ENCODE data around the gene DEPDC1. TPM values are rescaled to one million over a fixed set of nuclear protein-coding genes. Genes with fewer than 3 reads are reported as not detected.
"Not testable (repeated sequence)": the region's sequence is repeated elsewhere in the genome, so short reads cannot be mapped to it uniquely, and the experiment has no call there.

The DEPDC1 gene
- polyA plus RNA-seq, 3 donors: 0.04 to 0.11 (median 0.07) TPM

- no peak overlapping the region for H3K27ac ChIP-seq (ENCODE audit: low read depth, low read length)
- 93 to 100% (median 99%) methylated on average over 1 of the region's 1 CpG for WGBS, 3 donors
These were observed 12.3 kb downstream of the DEPDC1 start for GRCh38 chr1:68484618-68485017.

GRCh38 chr1:68481041-68481440, 15.8 kb downstream of the DEPDC1 start:
- no peak overlapping the region for H3K27ac ChIP-seq (ENCODE audit: low read depth, low read length)
- 87 to 100% (median 91%) methylated on average over 3 of the region's 3 CpGs for WGBS, 3 donors

GRCh38 chr1:68479501-68479900, 17.4 kb downstream of the DEPDC1 start:
- no peak overlapping the region for H3K27ac ChIP-seq (ENCODE audit: low read depth, low read length)
- 98 to 100% (median 98%) methylated on average over 2 of the region's 2 CpGs for WGBS, 3 donors

GRCh38 chr1:68478662-68479061, 18.2 kb downstream of the DEPDC1 start:
- H3K27ac ChIP-seq (ENCODE audit: low read depth, low read length): no peak overlapping the region
- WGBS, 3 donors: 94 to 98% (median 96%) methylated on average over 2 of the region's 2 CpGs

GRCh38 chr1:68476626-68477025, 20.3 kb downstream of the DEPDC1 start:
- WGBS, 3 donors: 63 to 69% (median 65%) methylated on average over 2 of the region's 2 CpGs
- H3K27ac ChIP-seq (ENCODE audit: low read depth, low read length): not testable (repeated sequence)

- no peak overlapping the region for H3K27ac ChIP-seq (ENCODE audit: low read depth, low read length)
These were observed 23.8 kb downstream of the DEPDC1 start for GRCh38 chr1:68473060-68473459.

GRCh38 chr1:68470388-68470970, 26.4 kb downstream of the DEPDC1 start:
- WGBS, 3 donors: 80 to 82% (median 81%) methylated on average over 2 of the region's 2 CpGs
- H3K27ac ChIP-seq (ENCODE audit: low read depth, low read length): no peak overlapping the region

GRCh38 chr1:68464891-68465290, 32.0 kb downstream of the DEPDC1 start:
- no peak overlapping the region for H3K27ac ChIP-seq (ENCODE audit: low read depth, low read length)
- 56 to 70% (median 63%) methylated on average over 6 of the region's 6 CpGs for WGBS, 3 donors

- 74 to 85% (median 75%) methylated on average over 4 of the region's 4 CpGs for WGBS, 3 donors
- H3K27ac ChIP-seq (ENCODE audit: low read depth, low read length): no peak overlapping the region
These were observed 35.9 kb downstream of the DEPDC1 start for GRCh38 chr1:68460935-68461334.

GRCh38 chr1:68459796-68460195, 37.1 kb downstream of the DEPDC1 start:
- H3K27ac ChIP-seq (ENCODE audit: low read depth, low read length): no peak overlapping the region
- WGBS, 3 donors: 80 to 100% (median 94%) methylated on average over 1 of the region's 1 CpG

GRCh38 chr1:68459091-68459490, 37.8 kb downstream of the DEPDC1 start:
- H3K27ac ChIP-seq (ENCODE audit: low read depth, low read length): no peak overlapping the region
- 57 to 90% (median 85%) methylated on average over 2 of the region's 2 CpGs for whole genome bisulfite sequencing, 3 donors

GRCh38 chr1:68456202-68456601, 40.7 kb downstream of the DEPDC1 start:
- 84 to 92% (median 86%) methylated on average over 1 of the region's 1 CpG for WGBS, 3 donors
- no peak overlapping the region for H3K27ac ChIP-seq (ENCODE audit: low read depth, low read length)

- WGBS, 3 donors: 74 to 85% (median 79%) methylated on average over 2 of the region's 2 CpGs
- H3K27ac ChIP-seq (ENCODE audit: low read depth, low read length): no peak overlapping the region
These were observed 42.3 kb downstream of the DEPDC1 start for GRCh38 chr1:68454534-68454933.

- no peak overlapping the region for H3K27ac ChIP-seq (ENCODE audit: low read depth, low read length)
- WGBS, 3 donors: 90 to 91% (median 91%) methylated on average over 8 of the region's 8 CpGs
These were observed 43.7 kb downstream of the DEPDC1 start for GRCh38 chr1:68453060-68453670.

- no peak within 1 kb of the TSS for H3K27ac ChIP-seq (ENCODE audit: low read depth, low read length)
- 42 to 79% (median 47%) methylated on average over 1 of the region's 1 CpG for WGBS, 3 donors
These were observed 47.0 kb downstream of the DEPDC1 start, which contains the start of gene RPE65 for GRCh38 chr1:68449901-68450300. Gene RPE65 (minus strand): TSS chr1:68449954. CDS start chr1:68449905, 49 bp downstream.

- 78 to 82% (median 79%) methylated on average over 7 of the region's 7 CpGs for WGBS, 3 donors
- no peak overlapping the region for H3K27ac ChIP-seq (ENCODE audit: low read depth, low read length)
These were observed 48.5 kb downstream of the DEPDC1 start for GRCh38 chr1:68448365-68448764.

GRCh38 chr1:68445709-68446108, 51.2 kb downstream of the DEPDC1 start:
- 80 to 91% (median 88%) methylated on average over 6 of the region's 6 CpGs for WGBS, 3 donors
- H3K27ac ChIP-seq (ENCODE audit: low read depth, low read length): no peak overlapping the region

GRCh38 chr1:68442822-68443556, 53.9 kb downstream of the DEPDC1 start:
- WGBS, 3 donors: 38 to 39% (median 38%) methylated on average over 5 of the region's 5 CpGs
- no peak overlapping the region for H3K27ac ChIP-seq (ENCODE audit: low read depth, low read length)

- 81 to 83% (median 82%) methylated on average over 4 of the region's 4 CpGs for WGBS, 3 donors
- H3K27ac ChIP-seq (ENCODE audit: low read depth, low read length): no peak overlapping the region
These were observed 54.9 kb downstream of the DEPDC1 start for GRCh38 chr1:68442006-68442405.

- 41 to 81% (median 71%) methylated on average over 3 of the region's 3 CpGs for WGBS, 3 donors
- H3K27ac ChIP-seq (ENCODE audit: low read depth, low read length): no peak overlapping the region
These were observed 58.6 kb downstream of the DEPDC1 start for GRCh38 chr1:68438310-68438709.
